ENCODE results near the gene CLEC16A.

DNA sequence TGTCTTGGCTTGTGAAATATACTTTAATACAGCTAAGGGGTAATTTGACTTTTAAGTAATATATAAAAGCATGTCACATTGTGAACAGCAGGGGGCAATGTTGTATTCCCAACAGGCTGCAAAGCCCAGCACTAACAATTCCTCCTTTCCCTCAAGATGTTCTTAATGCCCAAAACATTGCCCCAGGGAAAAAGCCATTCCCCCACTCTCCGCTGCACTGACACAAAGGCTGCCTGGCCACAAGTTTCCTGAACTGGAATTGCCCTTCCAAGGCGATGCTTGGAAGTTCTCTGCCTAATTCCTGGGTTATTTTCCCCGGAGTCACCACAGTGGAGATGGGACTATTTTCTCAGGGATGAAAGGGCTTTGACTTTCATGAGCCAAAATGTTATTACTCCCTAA lies 27.2 kb downstream of the CLEC16A start:
- TF ChIP-seq POLR2A (IDR thresholded peaks at IDR 0.05), result no peak
- TF ChIP-seq, protein P1, sequence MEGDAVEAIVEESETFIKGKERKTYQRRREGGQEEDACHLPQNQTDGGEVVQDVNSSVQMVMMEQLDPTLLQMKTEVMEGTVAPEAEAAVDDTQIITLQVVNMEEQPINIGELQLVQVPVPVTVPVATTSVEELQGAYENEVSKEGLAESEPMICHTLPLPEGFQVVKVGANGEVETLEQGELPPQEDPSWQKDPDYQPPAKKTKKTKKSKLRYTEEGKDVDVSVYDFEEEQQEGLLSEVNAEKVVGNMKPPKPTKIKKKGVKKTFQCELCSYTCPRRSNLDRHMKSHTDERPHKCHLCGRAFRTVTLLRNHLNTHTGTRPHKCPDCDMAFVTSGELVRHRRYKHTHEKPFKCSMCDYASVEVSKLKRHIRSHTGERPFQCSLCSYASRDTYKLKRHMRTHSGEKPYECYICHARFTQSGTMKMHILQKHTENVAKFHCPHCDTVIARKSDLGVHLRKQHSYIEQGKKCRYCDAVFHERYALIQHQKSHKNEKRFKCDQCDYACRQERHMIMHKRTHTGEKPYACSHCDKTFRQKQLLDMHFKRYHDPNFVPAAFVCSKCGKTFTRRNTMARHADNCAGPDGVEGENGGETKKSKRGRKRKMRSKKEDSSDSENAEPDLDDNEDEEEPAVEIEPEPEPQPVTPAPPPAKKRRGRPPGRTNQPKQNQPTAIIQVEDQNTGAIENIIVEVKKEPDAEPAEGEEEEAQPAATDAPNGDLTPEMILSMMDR (IDR thresholded peaks at IDR 0.05 in 4 of 5, conservative IDR thresholded peaks at IDR 0.05 in 1 of 5), result peak; percentile 61 to 84 (median 81)
